ACHN (cell line): ENCODE measurements around the gene BBC3.
A peak's percentile ranks its signal among the peaks of the same experiment; 100 is the strongest.

ENCODE experiments used
- DNase-seq: peaks from one replicate; pipeline ENCODE4 v3.0.0-alpha.2; 2015
- in situ Hi-C: cut with HindIII; loops from 2 replicates; pipeline ENCODE4 v1.10.0; 2017; ENCODE audit warnings: low sequenced_read_pairs, low pct_ligation_motif_present, low pct_unique_long_range_greater_than_20kb

Gene BBC3

GRCh38 chr19:47215581-47215980, 15.4 kb downstream of the BBC3 start:
- in situ Hi-C loops = no loop called here
- DNase-seq = no peak

GRCh38 chr19:47210689-47211316, 20.2 kb downstream of the BBC3 start:
- DNase-seq = peak; percentile 75
- in situ Hi-C loops = no loop called here

GRCh38 chr19:47210180-47210490, 20.9 kb downstream of the BBC3 start:
- in situ Hi-C loops = no loop called here
- DNase-seq = no peak

GRCh38 chr19:47209319-47210179, 21.4 kb downstream of the BBC3 start:
- in situ Hi-C loops = no loop called here
- DNase-seq = no peak

DNA sequence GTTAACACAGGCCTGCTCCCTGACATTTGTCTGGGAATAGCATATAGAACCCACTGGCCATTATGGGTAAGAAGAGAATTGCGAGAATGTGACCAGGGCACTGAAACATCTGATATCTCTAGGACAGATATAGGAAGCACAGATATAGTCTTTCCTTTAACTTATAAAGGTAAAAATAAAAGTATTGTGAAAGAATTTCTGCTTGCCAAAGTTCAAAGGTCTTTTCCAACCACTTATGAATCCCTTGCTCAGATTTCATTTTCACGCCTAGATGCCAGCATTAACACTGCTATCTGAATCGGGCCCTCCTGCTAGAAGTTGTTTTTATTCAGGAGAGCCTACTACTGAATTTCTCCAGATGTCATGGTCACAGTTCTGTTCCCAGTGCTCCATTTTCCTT, 27.7 kb downstream of the BBC3 start:
- DNase-seq = no peak
- in situ Hi-C loops = no loop called here

DNA sequence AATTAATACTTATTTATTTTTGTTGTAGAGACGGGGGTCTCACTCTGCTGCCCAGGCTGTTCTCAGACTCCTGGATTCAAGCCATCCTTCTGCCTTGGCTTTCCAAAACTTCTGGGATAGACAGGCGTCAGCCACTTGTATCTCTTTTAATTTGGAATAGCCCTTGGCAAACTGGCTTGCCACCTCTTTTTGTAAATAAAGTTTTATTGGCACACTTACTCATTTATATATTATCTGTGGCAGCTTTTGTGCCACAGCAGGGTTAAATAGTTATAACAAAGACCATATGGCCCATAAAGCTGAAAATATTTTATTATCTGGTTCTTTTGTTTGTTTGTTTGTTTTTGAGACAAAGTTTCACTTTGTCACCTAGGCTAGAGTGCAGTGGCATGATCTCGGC, 30.5 kb downstream of the BBC3 start:
- DNase-seq = no peak
- in situ Hi-C loops = no loop called here

GRCh38 chr19:47197141-47197540, 33.9 kb downstream of the BBC3 start:
- in situ Hi-C loops = no loop called here
- no peak for DNase-seq

DNA sequence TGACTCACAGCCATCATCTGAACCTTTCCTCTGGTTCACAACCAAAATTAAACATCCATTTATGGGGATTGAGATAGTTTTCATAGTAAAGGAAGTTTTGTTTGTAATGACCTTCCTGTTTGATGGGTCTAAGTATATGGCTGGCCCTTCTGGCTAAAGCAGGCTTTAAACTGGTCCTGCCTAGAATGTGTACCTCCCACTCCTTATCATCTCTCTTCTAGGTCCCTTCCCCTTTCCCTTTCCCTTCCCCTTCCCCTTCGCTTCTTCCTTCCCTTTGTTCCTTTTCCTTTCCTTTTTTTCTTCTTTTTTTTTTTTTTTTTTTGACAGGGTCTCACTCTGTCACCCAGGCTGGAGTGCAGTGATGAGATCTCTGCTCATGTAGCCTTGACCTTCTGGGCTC, 35.6 kb downstream of the BBC3 start:
- no peak for DNase-seq
- in situ Hi-C loops = no loop called here

- peak; percentile 58 for DNase-seq
- in situ Hi-C loops = no loop called here
Observed at GRCh38 chr19:47190167-47190727, 40.8 kb downstream of the BBC3 start.

DNA sequence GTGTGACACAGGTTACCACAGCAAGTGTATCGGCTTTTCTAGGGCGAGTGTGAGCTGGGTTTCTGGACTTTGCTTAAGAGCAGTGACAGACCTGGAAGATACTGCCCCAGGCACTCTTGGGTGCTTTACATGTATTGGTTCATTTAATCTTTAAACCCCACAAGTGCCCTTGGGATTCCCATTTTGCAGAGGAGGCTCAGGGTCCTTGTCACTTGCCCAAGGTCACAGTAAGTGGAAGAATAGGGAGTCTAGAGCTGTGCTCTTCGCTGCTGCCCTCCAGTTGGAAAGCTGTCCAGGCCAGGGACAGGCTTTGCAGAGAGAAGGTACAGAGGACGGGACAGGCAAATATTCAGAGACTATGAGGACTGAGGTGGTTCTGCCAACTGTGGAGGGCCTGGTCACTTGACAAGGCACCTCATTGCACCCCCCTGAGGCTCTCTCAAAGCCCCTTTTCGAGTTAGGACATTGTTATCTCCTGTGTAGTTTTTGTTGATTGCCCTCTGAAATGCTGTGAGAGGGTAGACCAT, 42.4 kb downstream of the BBC3 start:
- in situ Hi-C loops = no loop called here
- DNase-seq = no peak

DNA sequence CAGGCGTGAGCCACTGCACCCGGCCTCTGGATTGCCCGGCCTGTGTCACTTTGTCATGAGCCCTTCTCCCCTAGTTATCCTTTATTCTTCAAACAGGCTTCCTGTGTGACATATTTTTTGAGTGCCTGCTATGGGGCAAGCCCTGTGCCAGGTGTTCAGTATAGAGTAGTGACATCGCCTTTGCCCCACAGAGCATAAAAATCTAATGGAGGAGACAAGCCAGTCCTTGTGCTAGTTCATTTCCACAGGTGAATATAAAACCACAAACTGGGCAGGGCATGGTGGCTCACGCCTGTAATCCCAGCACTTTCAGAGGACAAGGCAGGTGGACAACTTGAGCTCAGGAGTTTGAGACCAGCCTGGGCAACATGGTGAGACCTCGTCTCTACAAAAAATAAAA, 43.2 kb downstream of the BBC3 start:
- in situ Hi-C loops = no loop called here
- DNase-seq = no peak

- in situ Hi-C loops = no loop called here
- DNase-seq = no peak
Observed at GRCh38 chr19:47187335-47187655, 43.7 kb downstream of the BBC3 start.

DNA sequence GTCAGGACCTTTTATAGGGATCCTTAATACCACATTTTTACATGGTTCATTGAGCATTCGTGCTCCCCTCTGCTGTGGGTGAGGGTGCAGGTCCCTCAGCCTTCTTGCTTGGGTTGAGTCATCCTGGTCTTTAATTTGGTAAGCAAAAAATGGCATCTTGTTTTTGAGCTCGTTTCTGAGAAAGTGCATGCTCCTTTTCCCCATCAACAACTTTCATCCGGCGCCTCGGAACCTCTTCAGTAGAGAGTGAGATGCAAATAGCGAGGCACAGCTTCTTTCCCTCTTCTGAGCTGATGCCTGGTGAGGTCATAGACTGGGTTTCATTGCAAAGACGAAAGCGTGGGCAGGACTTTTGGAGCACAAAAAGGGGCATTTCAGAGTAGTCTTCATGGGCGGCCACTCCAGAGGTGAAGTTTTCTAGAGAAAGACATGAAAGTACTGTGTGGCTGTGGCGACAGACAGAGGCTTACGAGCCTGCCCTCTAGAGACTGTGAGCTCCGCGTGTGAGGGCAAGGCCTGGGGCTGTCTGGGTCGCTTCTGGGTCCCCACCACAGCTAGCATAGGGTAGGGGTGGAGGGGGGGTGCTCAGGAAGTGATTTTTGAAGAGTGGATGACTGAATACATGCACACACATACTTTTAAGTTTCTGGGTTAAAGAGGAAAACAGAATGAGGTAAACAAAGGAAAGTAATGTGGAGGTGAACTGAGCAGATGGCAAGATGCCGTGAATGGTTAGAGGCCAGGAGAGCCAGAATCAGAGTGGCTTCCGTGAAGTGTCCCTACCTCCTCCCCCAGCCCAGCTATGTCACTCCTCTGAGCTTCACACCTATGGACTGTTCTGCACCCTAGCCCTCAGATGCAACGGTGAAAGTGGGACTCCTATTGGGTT, 44.3 kb downstream of the BBC3 start:
- in situ Hi-C loops = no loop called here
- DNase-seq = no peak

DNA sequence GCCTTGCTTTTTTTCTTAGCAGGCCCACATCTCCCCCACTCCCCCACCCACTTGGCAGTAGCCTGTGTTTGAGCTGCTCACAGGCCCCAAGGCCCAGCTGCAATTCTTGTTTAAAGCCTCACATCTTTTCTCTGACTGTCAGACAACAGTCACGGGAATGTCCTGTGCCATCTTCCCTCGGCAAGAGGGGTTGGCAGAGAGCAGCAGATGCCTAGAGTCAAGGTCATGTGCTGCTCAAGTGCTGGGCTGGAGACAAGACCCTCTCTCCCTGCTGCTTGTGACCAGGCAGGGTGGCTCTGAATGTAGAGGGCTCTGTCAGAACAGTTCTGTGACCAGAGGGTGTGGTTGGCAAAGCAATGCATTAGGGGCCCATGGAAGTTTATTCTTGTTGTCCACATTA, 47.4 kb downstream of the BBC3 start:
- in situ Hi-C loops = no loop called here
- DNase-seq = no peak

- in situ Hi-C loops = no loop called here
Observed at GRCh38 chr19:47179653-47180310, 51.2 kb downstream of the BBC3 start.

DNA sequence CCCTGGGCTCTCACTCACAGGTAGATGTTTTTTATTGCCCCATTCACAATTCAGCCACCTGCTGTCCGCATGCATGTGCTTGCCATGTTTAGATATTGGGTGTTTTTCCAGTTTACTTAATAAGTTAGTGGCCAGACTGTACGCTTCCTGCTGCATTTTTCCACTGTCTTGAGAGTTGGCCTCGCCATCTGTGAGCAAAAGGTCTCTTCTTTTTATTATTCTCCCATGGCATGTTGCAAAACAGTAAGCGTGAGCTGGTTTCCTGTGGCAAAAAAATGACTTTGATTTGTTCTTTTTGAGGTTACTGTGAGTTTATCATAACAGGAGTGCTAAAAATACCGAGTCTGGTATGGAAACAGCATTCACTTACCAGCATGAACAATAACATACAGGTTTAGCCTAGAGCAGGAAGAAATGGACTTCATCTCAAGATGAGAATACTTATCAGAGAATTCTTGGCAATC, 54.3 kb downstream of the BBC3 start:
- in situ Hi-C loops = no loop called here
- no peak for DNase-seq

More at GRCh38 chr19:47179653-47180310, 51.2 kb downstream of the BBC3 start:
- DNase-seq = no peak

DNA sequence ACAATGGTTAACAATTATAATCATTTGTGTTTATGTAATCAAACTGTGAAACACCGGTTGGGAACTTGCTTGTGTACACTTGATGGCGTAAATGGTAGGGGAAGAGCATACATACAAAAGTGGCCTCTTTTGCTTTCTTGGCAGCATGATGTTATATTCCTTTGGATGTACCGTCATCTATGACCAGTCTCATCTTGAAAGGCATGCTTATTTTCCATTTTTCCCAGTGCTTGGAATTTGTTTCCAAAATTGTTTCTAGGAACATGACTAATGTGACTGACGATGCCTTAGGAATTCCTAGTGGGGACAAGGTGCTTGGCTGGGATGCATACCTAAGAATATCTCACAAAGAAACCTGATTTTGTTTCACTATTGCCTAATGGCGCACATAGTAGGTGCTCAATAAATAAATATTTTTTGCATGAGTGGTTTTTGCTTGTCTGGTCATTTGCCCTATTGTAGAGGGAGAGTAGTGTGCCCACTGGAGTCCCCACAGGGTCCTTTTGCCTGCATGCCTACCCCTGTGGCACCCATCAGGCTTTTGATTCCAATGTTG, 54.9 kb downstream of the BBC3 start:
- in situ Hi-C loops = no loop called here
- DNase-seq = no peak
